SK-N-MC (cell line): ENCODE measurements around the gene C4orf54.

Source experiments
- DNase-seq: peaks from one replicate; pipeline ENCODE4 v3.0.0-alpha.2; 2011; ENCODE audit warnings: low read depth, low spot score
- H3K27ac ChIP-seq: fragments of 200-600 bp; sonication (generic); 2 replicates; pipeline ENCODE4 v1.5.1; 2016; ENCODE audit warnings: mixed run types
- H3K36me3 ChIP-seq: fragments of 200-600 bp; sonication (generic); 2 replicates; pipeline ENCODE4 v1.6.1; 2017; ENCODE audit warnings: antibody characterized with exemption, low read length, mixed read lengths; ENCODE audit not compliant: insufficient read depth
- H3K4me3 ChIP-seq: fragments of 200-600 bp; sonication (generic); 2 replicates; pipeline ENCODE4 v1.5.1; 2016
- H3K9ac ChIP-seq: fragments of 200-600 bp; sonication (generic); 2 replicates; pipeline ENCODE4 v1.8.0; 2017; ENCODE audit warnings: mixed run types, mixed read lengths; ENCODE audit not compliant: insufficient read length
- H3K9me3 ChIP-seq: fragments of 200-600 bp; sonication (generic); 2 replicates; pipeline ENCODE4 v1.6.1; 2017; ENCODE audit warnings: low read depth, mild to moderate bottlenecking, antibody characterized with exemption, low read length, moderate library complexity, mixed read lengths
- EZH2 ChIP-seq: fragments of 200-600 bp; sonication (generic); IDR thresholded peaks from one replicate; pipeline ENCODE4 v1.6.1; 2017; ENCODE audit warnings: antibody characterized with exemption
- FOXP2 ChIP-seq: optimal IDR thresholded peaks from 2 replicates; pipeline ENCODE3; 2011; ENCODE audit warnings: mild to moderate bottlenecking, moderate library complexity; ENCODE audit not compliant: insufficient read depth; ENCODE audit errors: extremely low read length, control extremely low read depth
- POLR2AphosphoS5 ChIP-seq: IDR thresholded peaks from 2 replicates; pipeline ENCODE4 v1.6.1; 2012; ENCODE audit warnings: mild to moderate bottlenecking, low read depth, low read length, borderline replicate concordance

C4orf54 gene

GRCh38 chr4:99657798-99658197 lies at the start of gene C4orf54:
Gene C4orf54, minus strand, starts transcription at chr4:99657828. Its CDS starts 3,180 bp downstream, at chr4:99654648.
- Histone ChIP-seq H3K9ac (no peak within 1 kb of the TSS), H3K27ac (no peak within 1 kb of the TSS), H3K9me3 (no peaks in the 10 kb centered on the region), H3K36me3 (no peaks in the 10 kb centered on the region), H3K4me3 (no peak within 1 kb of the TSS)
- DNase-seq, result no peak
- TF ChIP-seq FOXP2, result no peak
- no peak for TF ChIP-seq POLR2AphosphoS5
- TF ChIP-seq EZH2, result no peak

GRCh38 chr4:99705891-99706290 lies 48.3 kb upstream of the C4orf54 start:
- no peak for DNase-seq
- H3K36me3 ChIP-seq, result no peaks in the 10 kb centered on the region
- H3K27ac ChIP-seq, result no peak overlapping the region

GRCh38 chr4:99696801-99697200 lies 39.2 kb upstream of the C4orf54 start:
- no peak for DNase-seq
- no peak overlapping the region for H3K27ac ChIP-seq

More at GRCh38 chr4:99705891-99706290, 48.3 kb upstream of the C4orf54 start:
- H3K4me3 ChIP-seq, result no peak overlapping the region
- no peak for TF ChIP-seq POLR2AphosphoS5
- no peak for TF ChIP-seq EZH2
- no peaks in the 10 kb centered on the region for H3K9me3 ChIP-seq
- H3K9ac ChIP-seq, result no peak overlapping the region

GRCh38 chr4:99693140-99693539 lies 35.5 kb upstream of the C4orf54 start:
- TF ChIP-seq FOXP2, result no peak
- TF ChIP-seq POLR2AphosphoS5, result no peak
- no peak for TF ChIP-seq EZH2
- DNase-seq, result no peak
- H3K36me3 ChIP-seq, result no peaks in the 10 kb centered on the region
- H3K27ac ChIP-seq, result no peak overlapping the region
- H3K9ac ChIP-seq, result no peak overlapping the region
- no peaks in the 10 kb centered on the region; the same call in 1 of the 2 replicates for H3K9me3 ChIP-seq
- H3K4me3 ChIP-seq, result no peak overlapping the region

More at GRCh38 chr4:99696801-99697200, 39.2 kb upstream of the C4orf54 start:
- TF ChIP-seq EZH2, result no peak
- H3K36me3 ChIP-seq, result no peaks in the 10 kb centered on the region
- no peak overlapping the region for H3K4me3 ChIP-seq
- no peaks in the 10 kb centered on the region for H3K9me3 ChIP-seq
- no peak overlapping the region for H3K9ac ChIP-seq

GRCh38 chr4:99690990-99691389 lies 33.4 kb upstream of the C4orf54 start:
- Histone ChIP-seq H3K9me3 (no peaks in the 10 kb centered on the region; the same call in 1 of the 2 replicates), H3K9ac (no peak overlapping the region), H3K4me3 (no peak overlapping the region), H3K36me3 (no peaks in the 10 kb centered on the region), H3K27ac (no peak overlapping the region)
- no peak for TF ChIP-seq FOXP2
- TF ChIP-seq EZH2, result no peak
- no peak for TF ChIP-seq POLR2AphosphoS5
- DNase-seq, result no peak

GRCh38 chr4:99690472-99690871 lies 32.8 kb upstream of the C4orf54 start:
- Histone ChIP-seq H3K9ac (no peak overlapping the region), H3K36me3 (no peaks in the 10 kb centered on the region), H3K4me3 (no peak overlapping the region), H3K27ac (no peak overlapping the region), H3K9me3 (no peaks in the 10 kb centered on the region; the same call in 1 of the 2 replicates)
- TF ChIP-seq EZH2 (no peak), FOXP2 (no peak), POLR2AphosphoS5 (no peak)
- DNase-seq, result no peak

- DNase-seq, result no peak
- Histone ChIP-seq H3K9ac (no peak overlapping the region), H3K27ac (no peak overlapping the region), H3K36me3 (no peaks in the 10 kb centered on the region), H3K4me3 (no peak overlapping the region), H3K9me3 (no peaks in the 10 kb centered on the region; the same call in 1 of the 2 replicates)
- no peak for TF ChIP-seq POLR2AphosphoS5
- TF ChIP-seq EZH2, result no peak
Measured at GRCh38 chr4:99687120-99687519, 29.5 kb upstream of the C4orf54 start.

GRCh38 chr4:99685234-99685633 lies 27.6 kb upstream of the C4orf54 start:
- Histone ChIP-seq H3K27ac (no peak overlapping the region), H3K9ac (no peak overlapping the region), H3K4me3 (no peak overlapping the region), H3K36me3 (no peaks in the 10 kb centered on the region), H3K9me3 (no peaks in the 10 kb centered on the region)
- no peak for TF ChIP-seq EZH2
- no peak for TF ChIP-seq POLR2AphosphoS5
- TF ChIP-seq FOXP2, result no peak
- DNase-seq, result no peak

GRCh38 chr4:99683895-99684294 lies 26.3 kb upstream of the C4orf54 start:
- no peak overlapping the region for H3K9ac ChIP-seq
- H3K4me3 ChIP-seq, result no peak overlapping the region
- H3K9me3 ChIP-seq, result no peaks in the 10 kb centered on the region
- TF ChIP-seq FOXP2 (no peak), EZH2 (no peak), POLR2AphosphoS5 (no peak)
- H3K27ac ChIP-seq, result no peak overlapping the region
- no peak for DNase-seq
- no peaks in the 10 kb centered on the region for H3K36me3 ChIP-seq
